MM.1S (cell line): ENCODE results near the gene DHX8.

Source experiments
- DNase-seq: peaks from one replicate; pipeline ENCODE4 v3.0.0-alpha.2; 2015
- H2AFZ ChIP-seq: fragments of 300-600 bp; sonication (generic); 2 replicates; pipeline ENCODE4 v1.6.0; 2016; ENCODE audit warnings: antibody characterized with exemption, low read length
- H3F3A ChIP-seq: fragments of 300-600 bp; sonication (generic); 2 replicates; pipeline ENCODE4 v1.6.1; 2016; ENCODE audit warnings: mild to moderate bottlenecking, antibody characterized with exemption, low read length, moderate library complexity, mixed read lengths; ENCODE audit not compliant: insufficient read depth
- H3K27ac ChIP-seq: fragments of 300-600 bp; sonication (generic); 2 replicates; pipeline ENCODE4 v1.5.1; 2016; ENCODE audit warnings: mild to moderate bottlenecking, low read length
- H3K27me3 ChIP-seq: fragments of 300-600 bp; sonication (generic); replicated peaks from 2 replicates; pipeline ENCODE4 v1.6.0; 2016; ENCODE audit warnings: low read length; ENCODE audit not compliant: insufficient read depth
- H3K36me3 ChIP-seq: fragments of 300-600 bp; sonication (generic); replicated peaks from 2 replicates; pipeline ENCODE4 v1.6.1; 2016; ENCODE audit warnings: mild to moderate bottlenecking, low read length, mixed read lengths; ENCODE audit not compliant: insufficient read depth
- H3K4me1 ChIP-seq: fragments of 300-600 bp; sonication (generic); 2 replicates; pipeline ENCODE4 v1.6.1; 2016; ENCODE audit warnings: low read length, mixed read lengths
- H3K4me2 ChIP-seq: fragments of 300-600 bp; sonication (generic); 2 replicates; pipeline ENCODE4 v1.6.0; 2016; ENCODE audit warnings: low read depth, low read length
- H3K4me3 ChIP-seq: fragments of 300-600 bp; sonication (generic); 2 replicates; pipeline ENCODE4 v1.5.1; 2016; ENCODE audit warnings: low read length, mixed read lengths
- H3K79me2 ChIP-seq: fragments of 300-600 bp; sonication (generic); 2 replicates; pipeline ENCODE4 v1.6.1; 2016; ENCODE audit warnings: mixed run types, low read length, mixed read lengths
- H3K9ac ChIP-seq: fragments of 300-600 bp; sonication (generic); 2 replicates; pipeline ENCODE4 v1.6.1; 2016; ENCODE audit warnings: low read length, mixed read lengths
- H3K9me2 ChIP-seq: fragments of 300-600 bp; sonication (generic); replicated peaks from 2 replicates; pipeline ENCODE4 v1.6.1; 2016; ENCODE audit warnings: mild to moderate bottlenecking, low read length, mixed read lengths; ENCODE audit not compliant: insufficient read depth
- H3K9me3 ChIP-seq: fragments of 300-600 bp; sonication (generic); replicated peaks from 2 replicates; pipeline ENCODE4 v1.6.1; 2016; ENCODE audit warnings: mild to moderate bottlenecking, low read length, mixed read lengths; ENCODE audit not compliant: insufficient read depth
- H4K20me1 ChIP-seq: fragments of 300-600 bp; sonication (generic); 2 replicates; pipeline ENCODE4 v1.6.1; 2016; ENCODE audit warnings: mild to moderate bottlenecking, low read length, moderate library complexity, mixed read lengths; ENCODE audit not compliant: insufficient read depth
- EZH2 ChIP-seq: fragments of 300-600 bp; sonication (generic); optimal IDR thresholded peaks from 2 replicates; pipeline ENCODE3; 2017; ENCODE audit warnings: low read depth, mild to moderate bottlenecking, antibody characterized with exemption, low read length, mixed read lengths
- EZH2phosphoT487 ChIP-seq: fragments of 300-600 bp; sonication (generic); IDR thresholded peaks from 2 replicates; pipeline ENCODE4 v1.6.1; 2018; ENCODE audit warnings: antibody characterized with exemption, low read length
- TF ChIP-seq, protein P1 (sequence below): fragments of 300-600 bp; sonication (generic); IDR thresholded peaks from 2 replicates; pipeline ENCODE4 v1.5.1; 2016; ENCODE audit warnings: antibody characterized with exemption, low read length, mixed read lengths

Gene DHX8

GRCh38 chr17:43546319-43547188, 62.8 kb downstream of the DHX8 start, which contains the start of gene ETV4:
Gene ETV4 (minus strand): TSS chr17:43546340. CDS start chr17:43545617, 723 bp downstream.
- Histone ChIP-seq H3K9me3 (no peaks in the 10 kb centered on the region), H2AFZ (peak within 1 kb of the TSS; percentile 69), H3K79me2 (no peaks in the 10 kb centered on the region), H3K4me3 (peak within 1 kb of the TSS; percentile 71), H3K36me3 (no peaks in the 10 kb centered on the region), H3K27ac (no peak within 1 kb of the TSS), H3K4me2 (peak within 1 kb of the TSS; percentile 97), H3K4me1 (no peaks in the 10 kb centered on the region), H3K27me3 (peaks cover 73% of the 10 kb centered on the region), H4K20me1 (no peaks in the 10 kb centered on the region), H3K9me2 (no peaks in the 10 kb centered on the region), H3K9ac (peak within 1 kb of the TSS; percentile 2; the same call in 1 of the 2 replicates), H3F3A (no peaks in the 10 kb centered on the region)
- DNase-seq = peak; percentile 91
- TF ChIP-seq, protein P1, sequence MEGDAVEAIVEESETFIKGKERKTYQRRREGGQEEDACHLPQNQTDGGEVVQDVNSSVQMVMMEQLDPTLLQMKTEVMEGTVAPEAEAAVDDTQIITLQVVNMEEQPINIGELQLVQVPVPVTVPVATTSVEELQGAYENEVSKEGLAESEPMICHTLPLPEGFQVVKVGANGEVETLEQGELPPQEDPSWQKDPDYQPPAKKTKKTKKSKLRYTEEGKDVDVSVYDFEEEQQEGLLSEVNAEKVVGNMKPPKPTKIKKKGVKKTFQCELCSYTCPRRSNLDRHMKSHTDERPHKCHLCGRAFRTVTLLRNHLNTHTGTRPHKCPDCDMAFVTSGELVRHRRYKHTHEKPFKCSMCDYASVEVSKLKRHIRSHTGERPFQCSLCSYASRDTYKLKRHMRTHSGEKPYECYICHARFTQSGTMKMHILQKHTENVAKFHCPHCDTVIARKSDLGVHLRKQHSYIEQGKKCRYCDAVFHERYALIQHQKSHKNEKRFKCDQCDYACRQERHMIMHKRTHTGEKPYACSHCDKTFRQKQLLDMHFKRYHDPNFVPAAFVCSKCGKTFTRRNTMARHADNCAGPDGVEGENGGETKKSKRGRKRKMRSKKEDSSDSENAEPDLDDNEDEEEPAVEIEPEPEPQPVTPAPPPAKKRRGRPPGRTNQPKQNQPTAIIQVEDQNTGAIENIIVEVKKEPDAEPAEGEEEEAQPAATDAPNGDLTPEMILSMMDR = no peak
- TF ChIP-seq EZH2phosphoT487 (no peak), EZH2 (no peak)

DNA sequence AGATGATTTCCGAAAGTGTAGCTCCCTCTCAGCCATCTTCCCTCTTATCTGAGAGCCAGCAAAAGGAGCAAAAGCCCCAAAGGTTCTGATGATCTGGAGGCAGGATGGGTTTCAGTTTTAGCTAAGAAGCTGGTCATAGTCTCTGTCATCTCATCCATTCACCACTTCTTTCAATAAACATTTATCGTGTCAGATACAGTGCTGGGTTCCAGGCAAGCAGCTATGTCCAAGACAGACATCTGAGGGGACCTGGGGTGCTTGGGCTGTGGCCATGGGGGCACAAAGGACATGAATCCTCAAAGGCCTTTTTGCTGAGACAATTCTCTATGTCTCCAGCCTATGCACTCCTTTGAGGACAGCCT, 63.4 kb downstream of the DHX8 start:
- Histone ChIP-seq H3K36me3 (no peaks in the 10 kb centered on the region), H3K4me1 (no peaks in the 10 kb centered on the region), H3K27me3 (peaks cover 76% of the 10 kb centered on the region), H4K20me1 (no peaks in the 10 kb centered on the region), H3K9me2 (no peaks in the 10 kb centered on the region), H3K4me2 (peak overlapping the region; percentile 97; the same call in 1 of the 2 replicates), H3K9ac (no peak overlapping the region), H2AFZ (no peak overlapping the region), H3K27ac (no peak overlapping the region), H3K4me3 (peak overlapping the region; percentile 71; the same call in 1 of the 2 replicates), H3K79me2 (no peaks in the 10 kb centered on the region), H3F3A (no peaks in the 10 kb centered on the region), H3K9me3 (no peaks in the 10 kb centered on the region)
- TF ChIP-seq, protein P1 = no peak
- TF ChIP-seq EZH2phosphoT487 = no peak
- TF ChIP-seq EZH2 = no peak
- DNase-seq = no peak

DNA sequence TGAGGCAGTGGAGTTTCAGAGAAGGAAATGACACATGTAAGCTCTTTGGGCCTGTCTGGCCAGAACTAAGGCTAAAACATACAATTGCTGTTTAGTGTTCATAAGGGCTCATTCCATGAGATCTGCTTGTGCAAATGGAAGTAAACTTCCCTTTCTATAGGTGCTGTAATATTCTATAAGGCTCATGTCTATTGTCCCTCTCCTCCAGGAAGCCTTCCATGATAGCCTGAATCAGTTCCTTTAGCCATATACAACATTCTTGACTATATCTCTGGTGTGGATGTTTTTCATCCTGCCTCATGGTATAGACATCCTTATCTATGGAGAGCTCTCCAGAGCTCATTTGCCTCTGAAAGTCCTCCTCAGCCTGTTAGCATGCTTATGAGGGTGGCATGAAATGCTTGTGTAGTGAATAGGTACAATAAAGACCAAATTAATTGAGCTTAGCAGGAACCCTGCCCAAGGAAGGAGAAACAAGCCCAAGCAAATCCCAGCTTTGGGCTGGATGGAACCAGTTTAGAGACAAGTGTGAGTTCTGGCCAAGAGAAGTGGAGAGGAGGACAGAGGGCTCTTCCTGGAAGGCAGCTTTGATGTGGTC, 64.0 kb downstream of the DHX8 start:
- no peaks in the 10 kb centered on the region for H3K36me3 ChIP-seq
- H3K9me2 ChIP-seq = no peaks in the 10 kb centered on the region
- DNase-seq = no peak
- peaks cover 76% of the 10 kb centered on the region for H3K27me3 ChIP-seq
- no peaks in the 10 kb centered on the region for H3F3A ChIP-seq
- H3K9me3 ChIP-seq = no peaks in the 10 kb centered on the region
- H3K4me1 ChIP-seq = no peaks in the 10 kb centered on the region
- H2AFZ ChIP-seq = no peak overlapping the region
- H3K27ac ChIP-seq = no peak overlapping the region
- no peak for TF ChIP-seq EZH2phosphoT487
- TF ChIP-seq, protein P1 = no peak
- TF ChIP-seq EZH2 = no peak
- H4K20me1 ChIP-seq = no peaks in the 10 kb centered on the region
- no peak overlapping the region for H3K4me3 ChIP-seq
- no peaks in the 10 kb centered on the region for H3K79me2 ChIP-seq
- no peak overlapping the region for H3K4me2 ChIP-seq
- no peak overlapping the region for H3K9ac ChIP-seq
